Upper lobe of right lung (tissue), 1 donor: ENCODE results near the gene DHRS7B. TPM values are rescaled to one million over a fixed set of nuclear protein-coding genes. Genes with fewer than 3 reads are reported as not detected.
"Not testable (repeated sequence)": the region's sequence is repeated elsewhere in the genome, so short reads cannot be mapped to it uniquely, and the experiment has no call there.

Source experiments
- ATAC-seq: fragments of 200-7000 bp; cut with Tn5 transposase; one replicate; pipeline ENCODE4 v1.9.1; 2020; ENCODE audit warnings: mild to moderate bottlenecking, moderate library complexity
- DNase-seq: peaks from one replicate; pipeline ENCODE4 v3.0.0-alpha.2; 2020
- H3K27ac ChIP-seq: fragments of 200-600 bp; one replicate; pipeline ENCODE4 v1.8.0; 2022
- H3K27me3 ChIP-seq: fragments of 200-600 bp; one replicate; pipeline ENCODE4 v1.8.0; 2022; ENCODE audit warnings: mild to moderate bottlenecking
- H3K36me3 ChIP-seq: fragments of 200-600 bp; one replicate; pipeline ENCODE4 v1.8.0; 2022
- H3K4me1 ChIP-seq: fragments of 200-600 bp; one replicate; pipeline ENCODE4 v1.8.0; 2022
- H3K4me3 ChIP-seq: fragments of 200-600 bp; one replicate; pipeline ENCODE4 v1.8.0; 2022; ENCODE audit warnings: mild to moderate bottlenecking
- H3K9me3 ChIP-seq: fragments of 200-600 bp; one replicate; pipeline ENCODE4 v1.8.0; 2022
- intact Hi-C: fragments of 100-400 bp; cut with DNase I; formaldehyde crosslinking; loops from one replicate; pipeline ENCODE4 v1.11.0; 2022
- total RNA-seq: library from RNA; stranded (reverse); fragmentation: NEBNext Ultra II Directional; extraction: Animal tissue kit (Norgen Biotek cat#: 25700); gene quantifications from one replicate; pipeline ENCODE4 v1.2.1, GENCODE V29; 2021
- TF ChIP-seq, protein P1 (sequence below): fragments of 200-600 bp; IDR thresholded peaks from one replicate; pipeline ENCODE4 v1.8.0; 2022; ENCODE audit warnings: antibody characterized with exemption
- donor health status: DM: no; HTN: yes; CAD: no; lungs with severe emphysema.

Gene DHRS7B
- total RNA-seq, 1 donor from 2014 or later = 24.7 TPM

DNA sequence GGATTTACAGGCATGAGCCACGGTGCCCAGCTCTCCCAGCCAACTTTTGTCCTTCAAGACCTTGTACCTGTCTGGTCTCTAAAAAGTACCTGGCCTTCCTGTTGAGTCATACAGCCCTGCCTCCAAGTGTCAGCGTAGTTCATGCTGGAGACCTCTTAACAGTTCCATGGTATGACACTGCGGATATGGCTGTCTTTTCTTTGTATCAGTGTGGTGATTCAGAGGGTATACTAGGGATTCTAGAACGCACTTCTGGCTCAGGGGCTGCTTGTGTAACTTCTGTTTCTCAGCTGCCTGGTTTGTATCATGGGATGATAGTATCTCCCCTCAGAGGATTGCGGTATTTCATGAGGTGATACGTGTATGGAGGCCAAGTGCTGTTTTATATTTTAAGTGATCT lies 89.2 kb downstream of the DHRS7B start:
- DNase-seq (no peak), ATAC-seq (no peak)
- TF ChIP-seq, protein P1, sequence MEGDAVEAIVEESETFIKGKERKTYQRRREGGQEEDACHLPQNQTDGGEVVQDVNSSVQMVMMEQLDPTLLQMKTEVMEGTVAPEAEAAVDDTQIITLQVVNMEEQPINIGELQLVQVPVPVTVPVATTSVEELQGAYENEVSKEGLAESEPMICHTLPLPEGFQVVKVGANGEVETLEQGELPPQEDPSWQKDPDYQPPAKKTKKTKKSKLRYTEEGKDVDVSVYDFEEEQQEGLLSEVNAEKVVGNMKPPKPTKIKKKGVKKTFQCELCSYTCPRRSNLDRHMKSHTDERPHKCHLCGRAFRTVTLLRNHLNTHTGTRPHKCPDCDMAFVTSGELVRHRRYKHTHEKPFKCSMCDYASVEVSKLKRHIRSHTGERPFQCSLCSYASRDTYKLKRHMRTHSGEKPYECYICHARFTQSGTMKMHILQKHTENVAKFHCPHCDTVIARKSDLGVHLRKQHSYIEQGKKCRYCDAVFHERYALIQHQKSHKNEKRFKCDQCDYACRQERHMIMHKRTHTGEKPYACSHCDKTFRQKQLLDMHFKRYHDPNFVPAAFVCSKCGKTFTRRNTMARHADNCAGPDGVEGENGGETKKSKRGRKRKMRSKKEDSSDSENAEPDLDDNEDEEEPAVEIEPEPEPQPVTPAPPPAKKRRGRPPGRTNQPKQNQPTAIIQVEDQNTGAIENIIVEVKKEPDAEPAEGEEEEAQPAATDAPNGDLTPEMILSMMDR = no peak
- H3K4me1 ChIP-seq = peaks cover 33% of the 10 kb centered on the region
- peak overlapping the region; percentile 94 for H3K27ac ChIP-seq
- no peaks in the 10 kb centered on the region for H3K27me3 ChIP-seq
- no peaks in the 10 kb centered on the region for H3K9me3 ChIP-seq
- no peak overlapping the region for H3K4me3 ChIP-seq
- H3K36me3 ChIP-seq = peaks cover under 1% of the 10 kb centered on the region
- intact Hi-C loops = no loop called here

DNA sequence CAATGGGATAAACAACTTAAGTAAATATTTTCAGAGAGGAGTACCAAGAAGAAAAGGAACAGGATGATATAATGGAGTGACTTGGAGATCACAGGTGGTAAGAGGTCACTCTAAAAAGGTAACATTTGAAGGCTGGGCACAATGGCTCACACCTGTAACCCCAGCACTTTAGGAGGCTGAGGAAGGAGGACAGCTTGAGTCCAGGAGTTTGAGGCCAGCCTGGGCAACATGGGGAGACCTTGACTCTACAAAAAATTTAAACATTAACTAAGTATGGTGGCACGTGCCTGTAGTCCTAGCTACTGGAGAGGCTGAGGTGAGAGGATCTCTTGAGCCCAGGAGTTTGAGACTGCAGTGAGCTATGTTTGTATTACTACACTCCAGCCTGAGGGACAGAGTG lies 90.6 kb downstream of the DHRS7B start:
- TF ChIP-seq, protein P1 = no peak
- Histone ChIP-seq H3K27ac (no peak overlapping the region), H3K9me3 (no peaks in the 10 kb centered on the region), H3K4me1 (peaks cover 18% of the 10 kb centered on the region), H3K4me3 (no peak overlapping the region), H3K36me3 (no peaks in the 10 kb centered on the region), H3K27me3 (no peaks in the 10 kb centered on the region)
- ATAC-seq = no peak
- intact Hi-C loops = no loop called here
- DNase-seq = no peak

- Histone ChIP-seq H3K27ac (no peak overlapping the region), H3K4me3 (no peak overlapping the region), H3K27me3 (no peaks in the 10 kb centered on the region), H3K9me3 (no peaks in the 10 kb centered on the region), H3K4me1 (peaks cover 13% of the 10 kb centered on the region), H3K36me3 (no peaks in the 10 kb centered on the region)
- TF ChIP-seq, protein P1 = no peak
- ATAC-seq = no peak
- intact Hi-C loops = no loop called here
- DNase-seq = no peak
Measured at GRCh38 chr17:21218101-21218500, 91.3 kb downstream of the DHRS7B start.

- DNase-seq (no peak), ATAC-seq (no peak)
- no peaks in the 10 kb centered on the region for H3K27me3 ChIP-seq
- H3K9me3 ChIP-seq = no peaks in the 10 kb centered on the region
- no peak overlapping the region for H3K4me3 ChIP-seq
- H3K27ac ChIP-seq = no peak overlapping the region
- peaks cover 13% of the 10 kb centered on the region for H3K4me1 ChIP-seq
- intact Hi-C loops = no loop called here
- TF ChIP-seq, protein P1 = no peak
- no peaks in the 10 kb centered on the region for H3K36me3 ChIP-seq
Measured at GRCh38 chr17:21218831-21219380, 92.1 kb downstream of the DHRS7B start.

- DNase-seq (no peak), ATAC-seq (no peak)
- Histone ChIP-seq H3K36me3 (no peaks in the 10 kb centered on the region), H3K27me3 (no peaks in the 10 kb centered on the region), H3K4me3 (no peak overlapping the region), H3K27ac (no peak overlapping the region), H3K4me1 (no peaks in the 10 kb centered on the region), H3K9me3 (no peaks in the 10 kb centered on the region)
- intact Hi-C loops = loop anchor here (10.0 kb wide), 1 partner anchor 58 kb away; no protein-coding TSS in a partner anchor
- TF ChIP-seq, protein P1 = no peak
Measured at GRCh38 chr17:21223086-21223485, 96.3 kb downstream of the DHRS7B start.

- not testable (repeated sequence) for DNase-seq, H3K4me1 ChIP-seq, H3K9me3 ChIP-seq, H3K36me3 ChIP-seq, H3K27me3 ChIP-seq, ATAC-seq, H3K27ac ChIP-seq, H3K4me3 ChIP-seq
- intact Hi-C loops = loop anchor here (10.0 kb wide), 1 partner anchor 62 kb away; no protein-coding TSS in a partner anchor
Measured at GRCh38 chr17:21227277-21227676, 100.5 kb downstream of the DHRS7B start.
